Measurements from ENCODE around the gene CCDC32. TPM values are rescaled to one million over a fixed set of nuclear protein-coding genes. Genes with fewer than 3 reads are reported as not detected.

The CCDC32 gene
- polyA plus RNA-seq, 2 of the 4 experiments (the other 2 are of a cell fraction), result 9.7 to 27.0 TPM

DNA sequence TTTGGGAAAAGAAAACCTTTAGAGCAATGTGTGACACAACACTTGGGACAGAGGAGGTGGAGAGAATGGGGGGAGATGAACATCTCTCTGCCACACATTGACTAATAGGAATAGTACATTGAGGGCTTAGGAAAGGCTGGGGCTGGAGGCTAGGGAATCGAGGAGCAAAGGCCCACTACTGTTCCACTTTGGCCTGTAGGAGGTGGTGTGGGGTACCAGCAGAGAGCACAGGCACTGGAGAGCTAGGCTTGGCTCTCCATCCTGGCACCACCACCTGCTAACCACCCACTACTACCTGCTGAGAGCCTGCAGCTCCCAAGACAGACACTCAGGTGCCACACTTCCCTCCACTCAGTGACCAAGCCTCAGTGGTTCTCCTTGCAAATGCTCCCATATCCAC is 19.4 kb downstream of the CCDC32 start:
- CTCF ChIA-PET, result interaction anchor here (1.0 kb wide), 1 partner anchor 25 kb away, joined by 3 read pairs; no protein-coding TSS in a partner anchor

DNA sequence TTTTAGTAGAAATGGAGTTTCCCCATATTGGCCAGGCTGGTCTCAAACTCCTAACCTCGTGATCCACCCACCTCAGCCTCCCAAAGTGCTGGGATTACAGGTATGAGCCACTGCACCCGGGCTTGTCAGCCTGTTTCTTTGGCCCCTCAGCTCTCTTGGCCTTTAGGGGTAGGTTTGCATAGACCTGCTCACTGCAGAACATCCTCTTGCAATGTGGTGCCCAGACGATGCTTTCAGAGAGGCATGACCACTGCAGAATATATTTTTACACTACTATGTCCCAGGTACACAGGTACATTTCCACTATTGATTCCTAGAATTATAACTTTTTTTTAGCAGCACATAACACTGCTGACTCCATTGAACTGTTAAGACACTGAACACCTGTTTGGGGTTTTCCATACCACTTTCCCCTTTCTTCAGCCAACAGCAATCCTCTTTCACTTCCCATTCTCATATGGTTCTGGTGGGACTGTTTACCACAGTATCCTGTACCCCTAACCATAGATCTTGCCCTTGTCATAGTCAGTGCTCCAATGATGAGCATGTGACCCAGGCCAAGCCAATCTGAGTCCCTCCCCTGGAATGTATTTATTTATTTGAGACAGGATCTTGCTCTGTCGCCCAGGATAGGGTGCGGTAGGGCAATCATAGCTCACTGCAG is 21.1 kb downstream of the CCDC32 start:
- FAIRE-seq, result no peak

More for the DNA sequence above, 19.4 kb downstream of the CCDC32 start:
- H3K4me3 ChIP-seq, result no peak overlapping the region
- peak in 1 of 2 experiments; percentile 57; a peak in 2 of 6 replicates for ATAC-seq
- TF ChIP-seq CBX2 (IDR thresholded peaks at IDR 0.05; ENCODE audit: borderline replicate concordance, low read depth) (no peak), CHD4 (IDR thresholded peaks at IDR 0.05; ENCODE audit: borderline replicate concordance) (no peak), CHD2 (IDR thresholded peaks at IDR 0.05; ENCODE audit: low read length, partially characterized antibody) (no peak), RFX5 (IDR thresholded peaks at IDR 0.05) (no peak), NFE2L2 (conservative IDR thresholded peaks at IDR 0.05; ENCODE audit: low read length) (no peak), TFCP2L1 (CRISPR knock-in tag; IDR thresholded peaks at IDR 0.05) (no peak), MAFK (IDR thresholded peaks at IDR 0.05; ENCODE audit: partially characterized antibody) (no peak), RNF2 (IDR thresholded peaks at IDR 0.05; ENCODE audit: borderline replicate concordance, low read depth) (no peak), HOXB5 (CRISPR knock-in tag; IDR thresholded peaks at IDR 0.05) (no peak), SMC3 (IDR thresholded peaks at IDR 0.05) (no peak), ZC3H11A (IDR thresholded peaks at IDR 0.05) (no peak), EP300 (IDR thresholded peaks at IDR 0.05) (no peak), GATA3 (IDR thresholded peaks at IDR 0.05; ENCODE audit: borderline replicate concordance) (no peak)
- TF ChIP-seq, protein P1, sequence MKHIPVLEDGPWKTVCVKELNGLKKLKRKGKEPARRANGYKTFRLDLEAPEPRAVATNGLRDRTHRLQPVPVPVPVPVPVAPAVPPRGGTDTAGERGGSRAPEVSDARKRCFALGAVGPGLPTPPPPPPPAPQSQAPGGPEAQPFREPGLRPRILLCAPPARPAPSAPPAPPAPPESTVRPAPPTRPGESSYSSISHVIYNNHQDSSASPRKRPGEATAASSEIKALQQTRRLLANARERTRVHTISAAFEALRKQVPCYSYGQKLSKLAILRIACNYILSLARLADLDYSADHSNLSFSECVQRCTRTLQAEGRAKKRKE (CRISPR knock-in tag; IDR thresholded peaks at IDR 0.05; ENCODE audit: low read depth), result no peak
- TF ChIP-seq, protein P2, sequence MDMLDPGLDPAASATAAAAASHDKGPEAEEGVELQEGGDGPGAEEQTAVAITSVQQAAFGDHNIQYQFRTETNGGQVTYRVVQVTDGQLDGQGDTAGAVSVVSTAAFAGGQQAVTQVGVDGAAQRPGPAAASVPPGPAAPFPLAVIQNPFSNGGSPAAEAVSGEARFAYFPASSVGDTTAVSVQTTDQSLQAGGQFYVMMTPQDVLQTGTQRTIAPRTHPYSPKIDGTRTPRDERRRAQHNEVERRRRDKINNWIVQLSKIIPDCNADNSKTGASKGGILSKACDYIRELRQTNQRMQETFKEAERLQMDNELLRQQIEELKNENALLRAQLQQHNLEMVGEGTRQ (IDR thresholded peaks at IDR 0.05), result no peak
- no peaks in the 10 kb centered on the region for H3K9me3 ChIP-seq
- no peak overlapping the region for H3K4me2 ChIP-seq
- POLR2A ChIA-PET, result no interaction called here
- no peak for DNase-seq (ENCODE audit: low read depth in 1 of 2, low spot score in 1 of 2)
- WGBS (ENCODE audit: missing lambda C conversion rate), result 23% methylated on average over 1 of the region's 1 CpG
- FAIRE-seq, result no peak
- H3K27ac ChIP-seq, result no peak overlapping the region
- H3K4me1 ChIP-seq, result no peaks in the 10 kb centered on the region

DNA sequence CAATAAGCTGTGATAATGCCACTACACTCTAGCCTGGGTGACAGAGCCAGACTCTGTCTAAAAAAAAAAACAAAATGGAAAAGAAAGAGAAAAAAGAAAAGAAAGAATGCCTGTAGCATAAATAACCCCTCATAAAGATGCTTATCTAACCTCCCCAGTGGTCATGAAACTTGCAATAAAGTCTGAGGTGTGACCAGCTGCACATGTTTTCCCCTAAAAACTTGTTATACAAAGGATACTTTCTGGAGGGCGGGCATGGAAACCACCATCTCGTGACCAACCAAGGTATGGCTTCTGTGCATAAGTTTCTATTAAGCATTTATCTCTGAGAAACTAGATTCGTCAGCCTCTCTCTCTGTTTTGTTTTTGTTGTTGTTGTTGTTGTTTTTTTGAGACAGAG is 21.8 kb downstream of the CCDC32 start:
- ChIA-PET CTCF (interaction anchor here (0.8 kb wide), 1 partner anchor 32 kb away, joined by 3 read pairs; no protein-coding TSS in a partner anchor), POLR2A (no interaction called here)
- TF ChIP-seq RNF2 (IDR thresholded peaks at IDR 0.05; ENCODE audit: borderline replicate concordance, low read depth) (no peak), FOSB (CRISPR knock-in tag; IDR thresholded peaks at IDR 0.05) (no peak), JUNB (IDR thresholded peaks at IDR 0.05) (no peak), CHD4 (IDR thresholded peaks at IDR 0.05; ENCODE audit: borderline replicate concordance) (no peak)
- H3K9me3 ChIP-seq, result no peaks in the 10 kb centered on the region
- 85% methylated on average over 3 of the region's 3 CpGs for WGBS (ENCODE audit: missing lambda C conversion rate)
- no peak overlapping the region for H3K4me3 ChIP-seq
- H3K27ac ChIP-seq, result no peak overlapping the region
- DNase-seq (ENCODE audit: low read depth in 1 of 2, low spot score in 1 of 2), result no peak
- FAIRE-seq, result no peak
- H3K4me1 ChIP-seq, result no peaks in the 10 kb centered on the region
- no peak for ATAC-seq
- no peak overlapping the region for H3K4me2 ChIP-seq

More for the DNA sequence above, 21.1 kb downstream of the CCDC32 start:
- 62% methylated on average over 5 of the region's 5 CpGs for WGBS (ENCODE audit: missing lambda C conversion rate)
- DNase-seq (ENCODE audit: low read depth in 1 of 2, low spot score in 1 of 2) (no peak), ATAC-seq (no peak)
- ChIA-PET POLR2A (no interaction called here), CTCF (interaction anchor here (0.5 to 0.8 kb wide), 2 partner anchors 31 to 261 kb away, joined by 3 read pairs; no protein-coding TSS in a partner anchor)
- TF ChIP-seq, protein P3, sequence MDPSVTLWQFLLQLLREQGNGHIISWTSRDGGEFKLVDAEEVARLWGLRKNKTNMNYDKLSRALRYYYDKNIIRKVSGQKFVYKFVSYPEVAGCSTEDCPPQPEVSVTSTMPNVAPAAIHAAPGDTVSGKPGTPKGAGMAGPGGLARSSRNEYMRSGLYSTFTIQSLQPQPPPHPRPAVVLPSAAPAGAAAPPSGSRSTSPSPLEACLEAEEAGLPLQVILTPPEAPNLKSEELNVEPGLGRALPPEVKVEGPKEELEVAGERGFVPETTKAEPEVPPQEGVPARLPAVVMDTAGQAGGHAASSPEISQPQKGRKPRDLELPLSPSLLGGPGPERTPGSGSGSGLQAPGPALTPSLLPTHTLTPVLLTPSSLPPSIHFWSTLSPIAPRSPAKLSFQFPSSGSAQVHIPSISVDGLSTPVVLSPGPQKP (IDR thresholded peaks at IDR 0.05; ENCODE audit: low read depth, low read length), result no peak
- TF ChIP-seq HOXB5 (CRISPR knock-in tag; IDR thresholded peaks at IDR 0.05), result no peak
- TF ChIP-seq RAD21 (conservative IDR thresholded peaks at IDR 0.05 in 1 of 2, IDR thresholded peaks at IDR 0.05 in 1 of 2), result no peak
- TF ChIP-seq ZC3H11A (IDR thresholded peaks at IDR 0.05), result no peak
- TF ChIP-seq POLR2A (IDR thresholded peaks at IDR 0.05; ENCODE audit: low read length), result no peak
- TF ChIP-seq, protein P4, sequence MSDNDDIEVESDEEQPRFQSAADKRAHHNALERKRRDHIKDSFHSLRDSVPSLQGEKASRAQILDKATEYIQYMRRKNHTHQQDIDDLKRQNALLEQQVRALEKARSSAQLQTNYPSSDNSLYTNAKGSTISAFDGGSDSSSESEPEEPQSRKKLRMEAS (IDR thresholded peaks at IDR 0.05), result no peak
- no peak for TF ChIP-seq FOSB (CRISPR knock-in tag; IDR thresholded peaks at IDR 0.05)
- no peak for TF ChIP-seq GATA3 (IDR thresholded peaks at IDR 0.05; ENCODE audit: borderline replicate concordance)
- no peak for TF ChIP-seq POLR2AphosphoS2 (conservative IDR thresholded peaks at IDR 0.05; ENCODE audit: low read length)
- no peak for TF ChIP-seq CBX8 (IDR thresholded peaks at IDR 0.05)
- no peaks in the 10 kb centered on the region for H3K4me1 ChIP-seq
- H3K9me3 ChIP-seq, result no peaks in the 10 kb centered on the region
- no peak overlapping the region for H3K4me2 ChIP-seq
- H3K27ac ChIP-seq, result no peak overlapping the region
- no peak overlapping the region for H3K4me3 ChIP-seq

Measured in A549 (cell line).